Endothelial cell of coronary artery (primary cell): ENCODE results near the gene ZNF600. TPM values are rescaled to one million over a fixed set of nuclear protein-coding genes. Genes with fewer than 3 reads are reported as not detected.

Source experiments
- total RNA-seq: library from RNA; depleted of rRNA; stranded (reverse); fragments of >200 nt; gene quantifications from 2 replicates; pipeline ENCODE4 v1.2.3, GENCODE V29; 2014

ZNF600 gene
- 1.7 and 3.7 TPM in 2 replicates for total RNA-seq

GRCh38 chr19:52786464-52787354, at the start of gene ZNF600:
Gene ZNF600 (minus strand): TSS chr19:52786791. CDS start chr19:52778888, 7,903 bp downstream.

GRCh38 chr19:52821204-52821960, 34.8 kb upstream of the ZNF600 start, which contains the start of gene ZNF28:
Gene ZNF28 (minus strand): TSS chr19:52821633. CDS start chr19:52817958, 3,675 bp downstream.

GRCh38 chr19:52734893-52735661, 51.5 kb downstream of the ZNF600 start, which contains the start of gene ZNF611:
Gene ZNF611 (minus strand): TSS chr19:52735044. CDS start chr19:52715894, 19,150 bp downstream.

Other genes starting within 250 kb of the ZNF600 start
- gene ZNF701, start 216.5 kb downstream of the ZNF600 start, total RNA-seq: 8.5 and 14.0 TPM in 2 replicates
- gene ZNF83, start 148.4 kb downstream of the ZNF600 start, total RNA-seq: 27.3 and 54.5 TPM in 2 replicates
- gene ZNF611, start 51.7 kb downstream of the ZNF600 start, total RNA-seq: 8.6 and 10.1 TPM in 2 replicates
- gene ZNF28, start 34.8 kb upstream of the ZNF600 start, total RNA-seq: 13.0 and 20.9 TPM in 2 replicates
- gene ZNF468, start 70.8 kb upstream of the ZNF600 start, total RNA-seq: 13.9 and 24.3 TPM in 2 replicates
- gene ZNF320, start 110.8 kb upstream of the ZNF600 start, total RNA-seq: 3.6 and 6.5 TPM in 2 replicates
- 3.5 and 3.8 TPM in 2 replicates for gene ZNF888, start 136.6 kb upstream of the ZNF600 start, total RNA-seq
- gene ZNF816, start 176.1 kb upstream of the ZNF600 start, total RNA-seq: 6.9 and 8.3 TPM in 2 replicates
- gene ERVV-1, start 227.1 kb upstream of the ZNF600 start, total RNA-seq: not detected in 2 replicates